Neuronal stem cell (in vitro differentiated cells): Measurements from ENCODE around the gene RSBN1.
"Not testable (repeated sequence)": the region's sequence is repeated elsewhere in the genome, so short reads cannot be mapped to it uniquely, and the experiment has no call there.

Experiments used
- DNase-seq: peaks from one replicate; pipeline ENCODE4 v3.0.0-alpha.2; 2013; ENCODE audit warnings: low spot score
- H2AFZ ChIP-seq: one replicate; pipeline ENCODE4 v1.6.1; 2013; ENCODE audit warnings: mild to moderate bottlenecking, low read length, inconsistent platforms
- H2AK5ac ChIP-seq: 2 replicates; pipeline ENCODE4 v1.6.1; 2013; ENCODE audit warnings: low read depth, mild to moderate bottlenecking, inconsistent platforms, low read length, moderate library complexity, mixed read lengths
- H2BK120ac ChIP-seq: 2 replicates; pipeline ENCODE4 v1.6.1; 2013; ENCODE audit warnings: low read depth, mild to moderate bottlenecking, inconsistent platforms, low read length, moderate library complexity, mixed read lengths
- H2BK12ac ChIP-seq: one replicate; pipeline ENCODE4 v1.6.1; 2013; ENCODE audit warnings: low read length, inconsistent platforms
- H2BK15ac ChIP-seq: 2 replicates; pipeline ENCODE4 v1.6.1; 2013; ENCODE audit warnings: mild to moderate bottlenecking, low read length, inconsistent platforms, mixed read lengths
- H2BK5ac ChIP-seq: one replicate; pipeline ENCODE4 v1.6.1; 2013; ENCODE audit warnings: inconsistent platforms, mild to moderate bottlenecking, low read length, moderate library complexity
- H3K14ac ChIP-seq: one replicate; pipeline ENCODE4 v1.6.1; 2013; ENCODE audit warnings: low read length, inconsistent platforms
- H3K18ac ChIP-seq: 2 replicates; pipeline ENCODE4 v1.6.1; 2013; ENCODE audit warnings: low read length, inconsistent platforms
- H3K23ac ChIP-seq: 2 replicates; pipeline ENCODE4 v1.6.1; 2013; ENCODE audit warnings: low read depth, mild to moderate bottlenecking, mixed read lengths, low read length, inconsistent platforms; ENCODE audit not compliant: poor library complexity
- H3K27ac ChIP-seq: replicated peaks from 3 replicates; pipeline ENCODE4 v1.5.1; 2013; ENCODE audit warnings: low read length, inconsistent platforms
- H3K27me3 ChIP-seq, 3 experiments: 2 replicates each; pipeline ENCODE4 v1.6.1; 2013; ENCODE audit warnings: low read length in 3 of 3, mild to moderate bottlenecking in 2 of 3, inconsistent platforms in 1 of 3, low read depth in 1 of 3, mixed read lengths in 1 of 3, moderate library complexity in 1 of 3; ENCODE audit not compliant: control insufficient read depth in 3 of 3, insufficient read depth in 3 of 3
- H3K36me3 ChIP-seq, 2 donors: replicated peaks in 1 of 2; 2 replicates each; pipeline ENCODE4 v1.6.1; 2013; ENCODE audit warnings: low read length in 2 of 2; ENCODE audit not compliant: control insufficient read depth in 2 of 2, insufficient read depth in 2 of 2
- H3K4ac ChIP-seq: 2 replicates; pipeline ENCODE4 v1.6.1; 2013; ENCODE audit warnings: inconsistent platforms, mild to moderate bottlenecking, low read length, moderate library complexity
- H3K4me1 ChIP-seq, 2 donors: 1 replicate in 1 of 2; 2 replicates in 1 of 2; pipeline ENCODE4 v1.6.1; 2013; ENCODE audit warnings: low read length in 2 of 2, low read depth in 1 of 2; ENCODE audit not compliant: control insufficient read depth in 2 of 2, insufficient read depth in 1 of 2
- H3K4me2 ChIP-seq: one replicate; pipeline ENCODE4 v1.6.1; 2013; ENCODE audit warnings: mild to moderate bottlenecking, low read length, inconsistent platforms; ENCODE audit not compliant: insufficient read depth, poor library complexity, severe bottlenecking
- H3K4me3 ChIP-seq, 2 donors: 2 replicates each; pipeline ENCODE4 v1.5.1; 2013; ENCODE audit warnings: low read length in 2 of 2, mild to moderate bottlenecking in 2 of 2, inconsistent platforms in 1 of 2, moderate library complexity in 1 of 2
- H3K79me1 ChIP-seq: one replicate; pipeline ENCODE4 v1.6.1; 2013; ENCODE audit warnings: low read depth, mild to moderate bottlenecking, inconsistent platforms, low read length, moderate library complexity
- H3K9ac ChIP-seq: one replicate; pipeline ENCODE4 v1.6.1; 2013; ENCODE audit warnings: mild to moderate bottlenecking, low read depth, low read length, inconsistent platforms; ENCODE audit not compliant: poor library complexity
- H3K9me3 ChIP-seq, 2 donors: replicated peaks in 1 of 2; 2 replicates each; pipeline versions ENCODE3 to v1.6.1; 2013; ENCODE audit warnings: low read length in 2 of 2, mild to moderate bottlenecking in 2 of 2, inconsistent platforms in 1 of 2, low read depth in 1 of 2, mixed read lengths in 1 of 2, moderate library complexity in 1 of 2; ENCODE audit not compliant: control insufficient read depth in 2 of 2, insufficient read depth in 1 of 2
- H4K8ac ChIP-seq: one replicate; pipeline ENCODE4 v1.6.1; 2013; ENCODE audit warnings: low read depth, mild to moderate bottlenecking, inconsistent platforms, low read length, moderate library complexity
- H4K91ac ChIP-seq: one replicate; pipeline ENCODE4 v1.6.1; 2013; ENCODE audit warnings: low read length, low read depth, mild to moderate bottlenecking, inconsistent platforms; ENCODE audit not compliant: poor library complexity
- WGBS, 2 donors: extraction: QIAGEN DNeasy Blood & Tissue Kit; methylation state at CpG; one replicate each; pipeline ENCODE4 v1.1.7; 2013; ENCODE audit warnings: missing lambda C conversion rate in 2 of 2, mixed read lengths in 1 of 2; ENCODE audit not compliant: insufficient read length in 2 of 2, insufficient replicate concordance in 1 of 2; ENCODE audit errors: extremely low coverage in 2 of 2; 5-methylcytosine and 5-hydroxymethylcytosine counted together

Gene RSBN1

DNA sequence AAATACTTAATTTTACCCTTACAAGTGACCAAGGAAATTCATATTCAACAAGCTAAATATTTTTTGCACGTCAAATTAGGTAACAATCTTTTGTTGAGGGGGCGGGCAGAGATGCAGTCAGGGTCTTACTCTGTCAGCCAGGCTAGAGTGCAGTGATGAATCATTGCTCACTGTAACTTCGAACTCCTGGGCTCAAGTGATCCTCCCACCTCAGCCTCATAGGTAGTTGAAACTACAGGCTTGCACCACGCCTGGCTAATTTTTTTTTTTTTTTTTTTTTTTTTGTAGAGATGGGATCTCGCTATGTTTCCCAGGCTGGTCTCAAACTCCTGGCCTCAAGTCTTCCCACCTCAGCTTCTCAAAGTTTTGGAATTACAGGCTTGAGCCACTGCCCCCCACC, 79.5 kb downstream of the RSBN1 start:
- no peak overlapping the region for H3K4me2 ChIP-seq
- H2BK15ac ChIP-seq: no peak overlapping the region
- H3K4me1 ChIP-seq: no peaks in the 10 kb centered on the region
- H3K14ac ChIP-seq: no peak overlapping the region
- H3K9me3 ChIP-seq: no peaks in the 10 kb centered on the region
- H3K23ac ChIP-seq: no peak overlapping the region
- H4K8ac ChIP-seq: no peak overlapping the region
- no peak overlapping the region for H3K18ac ChIP-seq
- H2BK12ac ChIP-seq: no peak overlapping the region
- peaks cover 10 to 83% of the 10 kb centered on the region in 2 donors for H3K36me3 ChIP-seq
- H2BK5ac ChIP-seq: no peak overlapping the region
- H2AK5ac ChIP-seq: no peak overlapping the region
- H3K27ac ChIP-seq: no peak overlapping the region
- H2AFZ ChIP-seq: no peak overlapping the region
- H4K91ac ChIP-seq: no peak overlapping the region
- H3K4ac ChIP-seq: no peak overlapping the region
- DNase-seq: no peak
- H3K9ac ChIP-seq: no peak overlapping the region
- H3K79me1 ChIP-seq: no peaks in the 10 kb centered on the region
- WGBS, 2 donors: no CpG with 5 or more reads among the region's 5 CpGs
- no peak overlapping the region for H2BK120ac ChIP-seq
- no peaks in the 10 kb centered on the region for H3K27me3 ChIP-seq
- H3K4me3 ChIP-seq: no peak overlapping the region

DNA sequence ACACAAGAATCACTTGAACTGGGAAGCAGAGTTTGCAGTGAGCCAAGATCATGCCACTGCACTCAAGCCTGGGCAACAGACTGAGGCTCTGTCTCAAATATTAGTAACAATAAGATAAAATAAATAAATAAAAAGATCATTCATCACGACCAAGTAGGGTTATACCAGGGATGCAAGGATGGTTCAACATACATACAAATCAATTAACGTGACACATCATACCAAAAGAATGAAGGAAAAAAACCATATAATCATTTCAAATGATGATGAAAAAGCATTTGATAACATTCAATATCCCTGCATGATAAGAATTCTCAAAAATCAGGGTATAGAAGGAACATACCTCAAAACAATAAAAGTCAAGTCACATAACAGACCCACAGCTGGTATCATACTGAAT, 91.3 kb downstream of the RSBN1 start:
- H3K27ac ChIP-seq: no peak overlapping the region
- H2BK120ac ChIP-seq: no peak overlapping the region
- H2BK12ac ChIP-seq: no peak overlapping the region
- WGBS, 2 donors: no CpG with 5 or more reads among the region's 2 CpGs
- H2BK15ac ChIP-seq: no peak overlapping the region
- no peak overlapping the region for H4K8ac ChIP-seq
- H3K23ac ChIP-seq: no peak overlapping the region
- no peaks in the 10 kb centered on the region for H3K4me1 ChIP-seq
- no peak for DNase-seq
- H3K79me1 ChIP-seq: no peaks in the 10 kb centered on the region
- no peak overlapping the region for H3K4me3 ChIP-seq
- no peak overlapping the region for H3K18ac ChIP-seq
- H2AFZ ChIP-seq: no peak overlapping the region
- H3K4ac ChIP-seq: no peak overlapping the region
- no peak overlapping the region for H2BK5ac ChIP-seq
- H3K27me3 ChIP-seq: no peaks in the 10 kb centered on the region
- H3K9me3 ChIP-seq: peaks cover 10 to 50% of the 10 kb centered on the region in 2 donors
- H3K14ac ChIP-seq: no peak overlapping the region
- peaks cover 19 to 83% of the 10 kb centered on the region in 2 donors for H3K36me3 ChIP-seq
- H3K4me2 ChIP-seq: no peak overlapping the region
- no peak overlapping the region for H4K91ac ChIP-seq
- no peak overlapping the region for H3K9ac ChIP-seq
- no peak overlapping the region for H2AK5ac ChIP-seq

- H2AK5ac ChIP-seq, H3K27me3 ChIP-seq, H4K91ac ChIP-seq, H2AFZ ChIP-seq, H3K27ac ChIP-seq, H3K79me1 ChIP-seq, H2BK15ac ChIP-seq, H3K23ac ChIP-seq, DNase-seq, H3K4me1 ChIP-seq, H2BK120ac ChIP-seq, H3K18ac ChIP-seq, H4K8ac ChIP-seq, H3K14ac ChIP-seq, H2BK5ac ChIP-seq, H3K4me3 ChIP-seq, H3K4me2 ChIP-seq, H2BK12ac ChIP-seq, H3K4ac ChIP-seq, H3K9ac ChIP-seq: not testable (repeated sequence)
- WGBS, 2 donors: no CpG with 5 or more reads among the region's 5 CpGs
- Histone ChIP-seq H3K9me3 (peaks cover 10 to 53% of the 10 kb centered on the region in 2 donors), H3K36me3 (peaks cover 20 to 77% of the 10 kb centered on the region in 2 donors)
Measured at GRCh38 chr1:113718621-113719020, 93.7 kb downstream of the RSBN1 start.

DNA sequence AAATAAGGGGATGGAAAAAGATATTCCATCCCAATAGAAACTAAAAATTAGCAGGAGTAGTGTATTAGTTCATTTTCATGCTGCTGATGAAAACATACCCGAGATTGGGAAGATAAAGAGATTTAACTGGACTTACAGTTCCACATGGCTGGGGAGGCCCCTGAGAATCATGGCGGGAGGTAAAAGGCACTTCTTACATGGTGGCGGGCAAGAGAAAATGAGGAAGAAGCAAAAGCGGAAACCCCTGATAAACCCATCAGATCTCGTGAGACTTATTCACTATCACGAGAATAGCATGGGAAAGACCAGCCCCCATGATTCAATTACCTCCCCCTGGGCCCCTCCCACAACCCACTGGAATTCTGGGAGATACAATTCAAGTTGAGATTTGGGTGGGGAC, 94.8 kb downstream of the RSBN1 start:
- H2AFZ ChIP-seq, H3K4me2 ChIP-seq, H2BK120ac ChIP-seq, H3K14ac ChIP-seq, H3K27me3 ChIP-seq, H3K23ac ChIP-seq, H3K4me1 ChIP-seq, H3K27ac ChIP-seq, H2BK5ac ChIP-seq, H2BK15ac ChIP-seq, H3K9ac ChIP-seq, H3K4ac ChIP-seq, H2AK5ac ChIP-seq, H2BK12ac ChIP-seq, H4K91ac ChIP-seq, H3K79me1 ChIP-seq, H4K8ac ChIP-seq, DNase-seq, H3K18ac ChIP-seq, H3K4me3 ChIP-seq: not testable (repeated sequence)
- H3K9me3 ChIP-seq: peaks cover 10 to 53% of the 10 kb centered on the region in 2 donors
- WGBS, 2 donors: no CpG with 5 or more reads among the region's 6 CpGs
- H3K36me3 ChIP-seq: peaks cover 21 to 77% of the 10 kb centered on the region in 2 donors
